GM19452 (cell line): ENCODE measurements around the gene TCHHL1.
"Not testable (repeated sequence)": the region's sequence is repeated elsewhere in the genome, so short reads cannot be mapped to it uniquely, and the experiment has no call there.

Source experiments
- ATAC-seq: cut with Tn5 transposase; IDR thresholded peaks from one replicate; pipeline ENCODE4 v1.9.1; 2021; ENCODE audit not compliant: unreplicated experiment

The TCHHL1 gene

DNA sequence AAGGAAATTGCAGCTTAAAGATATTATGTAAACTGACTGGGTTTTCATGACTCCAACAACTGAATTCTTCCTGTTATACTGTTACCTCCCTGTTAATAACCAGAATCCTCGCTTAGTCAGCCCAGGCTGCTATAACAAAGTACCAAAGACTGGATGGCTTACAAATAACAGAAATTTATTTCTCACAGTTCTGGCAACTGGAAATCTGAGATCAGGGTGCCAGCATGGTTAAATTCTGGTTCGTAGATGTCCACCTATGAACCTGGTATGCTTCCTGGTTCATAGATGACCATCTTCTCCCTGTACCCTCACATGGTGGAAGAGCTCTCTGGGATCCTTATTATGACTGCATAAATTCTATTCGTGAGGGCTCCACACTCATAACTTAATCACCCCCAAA lies 8.1 kb upstream of the TCHHL1 start:
- no peak for ATAC-seq

DNA sequence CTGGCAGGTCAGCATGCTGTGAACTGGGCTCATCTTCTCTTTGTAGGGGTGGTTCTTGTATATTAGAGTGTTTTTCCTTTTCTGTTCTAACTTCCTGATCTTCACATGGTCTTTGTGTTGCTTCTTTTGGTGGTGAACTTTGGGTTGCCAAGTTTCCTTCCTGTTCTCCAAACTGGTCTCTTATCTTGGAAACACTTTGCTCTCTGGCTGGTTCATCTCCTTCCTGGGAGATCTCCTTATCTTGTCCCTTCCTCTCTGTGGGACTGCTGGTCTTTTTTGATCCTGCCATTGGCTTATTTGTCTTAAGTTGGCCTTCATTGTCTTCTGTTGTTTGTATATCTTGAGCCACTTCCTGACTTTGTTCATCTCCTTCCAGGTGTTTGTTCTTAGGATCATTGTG lies 2.1 kb downstream of the TCHHL1 start:
- no peak for ATAC-seq

DNA sequence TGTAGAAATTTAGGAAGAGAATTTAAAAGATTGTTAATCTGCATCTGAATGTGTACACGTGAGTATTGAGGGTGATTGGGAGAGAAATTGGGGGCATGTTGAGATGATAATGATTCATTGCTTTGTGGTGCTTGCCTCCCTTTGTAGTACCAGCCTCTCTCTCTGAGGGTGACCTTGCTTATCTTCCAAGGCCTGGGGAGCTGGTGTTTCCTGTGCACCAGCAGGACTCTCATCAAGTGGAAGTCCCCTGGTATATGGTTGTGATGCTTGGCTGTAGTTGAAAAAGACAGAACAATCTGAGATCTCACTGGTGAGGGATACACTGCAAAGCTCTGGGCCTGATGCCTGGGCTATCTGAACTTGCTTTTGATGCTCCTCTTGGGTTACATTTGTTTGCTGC lies 4.0 kb downstream of the TCHHL1 start:
- ATAC-seq: no peak

DNA sequence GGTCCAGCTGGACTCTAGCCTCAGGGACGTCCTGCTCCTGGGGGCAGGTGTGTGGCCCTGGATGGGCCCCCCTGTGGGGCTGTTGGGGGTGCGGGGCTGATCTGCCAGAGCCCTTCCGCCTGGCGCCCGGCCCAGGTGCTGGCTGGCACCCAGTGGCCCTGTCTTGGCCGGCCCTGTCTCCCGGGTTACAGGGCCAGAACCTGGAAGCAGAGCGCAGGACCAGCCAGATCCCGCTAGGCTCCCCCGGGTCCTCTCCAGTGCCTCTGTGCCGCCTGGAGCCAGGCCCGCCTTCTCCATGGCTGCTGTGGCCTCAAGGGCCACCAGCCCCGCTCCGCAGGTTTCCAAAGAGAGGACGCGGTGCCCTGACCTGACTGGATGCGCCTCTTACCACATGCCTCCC lies 7.8 kb downstream of the TCHHL1 start:
- ATAC-seq: not testable (repeated sequence)

DNA sequence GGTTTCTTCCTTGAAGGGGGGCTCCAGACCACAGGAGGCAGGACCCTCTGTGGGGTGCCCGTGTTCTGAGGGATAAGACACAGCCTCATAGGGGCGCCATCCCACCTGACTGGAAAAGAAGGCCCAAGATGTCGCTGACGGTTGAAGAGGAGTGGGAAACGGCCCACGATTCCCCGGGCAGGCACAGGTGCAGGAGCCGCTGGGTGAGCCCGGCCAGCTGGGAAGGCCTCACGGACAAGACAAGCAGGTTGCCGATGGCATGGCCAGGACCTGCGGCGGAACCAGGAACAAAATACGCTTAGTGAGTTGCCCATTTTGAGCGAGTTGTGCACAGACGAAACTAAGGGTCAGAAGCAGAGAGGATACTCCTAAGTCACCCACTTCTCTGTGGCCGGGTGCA lies 8.4 kb downstream of the TCHHL1 start:
- ATAC-seq: not testable (repeated sequence)

DNA sequence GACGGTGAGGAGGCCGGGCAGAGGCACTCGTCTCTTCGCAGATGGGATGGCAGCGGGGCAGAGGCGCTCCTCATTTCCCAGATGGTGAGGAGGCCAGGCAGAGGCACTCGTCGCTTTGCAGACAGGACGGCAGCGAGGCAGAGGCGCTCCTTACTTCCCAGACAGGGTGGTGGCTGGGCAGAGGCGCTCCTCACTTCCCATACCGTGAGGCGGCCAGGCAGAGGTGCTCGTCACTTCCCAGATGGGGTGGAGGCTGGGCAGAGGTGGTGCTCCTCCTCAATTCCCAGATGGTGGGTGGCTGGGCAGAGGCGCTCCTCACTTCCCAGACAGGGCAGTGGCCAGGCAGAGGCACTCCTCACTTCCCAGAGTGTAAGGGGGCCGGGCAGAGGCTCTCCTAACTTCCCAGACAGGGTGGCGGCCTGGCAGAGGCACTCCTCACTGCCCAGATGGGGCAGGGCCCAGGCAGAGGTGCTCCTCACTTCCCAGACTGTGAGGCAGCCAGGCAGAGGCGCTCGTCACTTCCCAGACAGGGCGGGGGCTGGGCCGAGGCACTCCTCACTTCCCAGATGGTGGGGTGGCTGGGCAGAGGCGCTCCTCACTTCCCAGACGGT lies 9.9 kb downstream of the TCHHL1 start:
- no peak for ATAC-seq

DNA sequence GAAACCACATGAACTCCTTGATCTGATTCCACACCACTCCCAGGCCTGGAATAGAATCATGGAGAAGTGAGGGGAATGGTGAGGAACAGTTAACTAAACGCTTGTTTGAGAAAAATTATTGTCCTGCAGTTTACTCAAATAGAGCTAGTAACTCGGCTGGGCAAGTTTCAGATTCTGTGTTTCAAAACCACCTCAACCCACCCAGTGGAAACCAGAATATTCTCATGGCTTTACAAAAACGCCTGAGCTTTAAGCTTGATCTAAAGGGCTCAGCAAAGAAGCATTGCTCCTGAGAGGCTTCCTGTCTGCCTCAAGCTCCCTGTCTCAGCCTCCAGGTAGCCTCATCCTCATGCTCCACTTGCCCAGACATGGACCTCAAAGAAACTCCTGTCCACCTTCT lies 16.6 kb downstream of the TCHHL1 start:
- no peak for ATAC-seq

DNA sequence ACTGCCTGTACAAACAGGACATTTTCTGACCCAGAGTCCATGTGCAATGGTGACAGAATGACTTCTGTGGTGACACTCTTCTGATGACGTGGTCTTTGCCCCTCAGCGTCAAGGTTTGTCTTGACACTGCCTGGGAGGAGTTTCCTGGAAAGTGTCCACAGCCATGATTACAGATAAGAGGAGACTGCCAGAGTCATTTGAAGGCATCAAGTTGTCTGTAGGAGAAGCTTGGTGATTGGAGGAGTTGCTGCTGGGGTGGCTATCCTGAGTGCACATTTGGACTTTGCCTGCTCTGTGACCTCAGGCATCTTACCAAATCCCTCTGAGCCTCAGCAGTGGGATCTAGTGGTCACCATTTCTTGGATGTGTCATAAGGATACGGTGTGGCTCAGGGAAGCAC lies 17.7 kb downstream of the TCHHL1 start:
- ATAC-seq: no peak

DNA sequence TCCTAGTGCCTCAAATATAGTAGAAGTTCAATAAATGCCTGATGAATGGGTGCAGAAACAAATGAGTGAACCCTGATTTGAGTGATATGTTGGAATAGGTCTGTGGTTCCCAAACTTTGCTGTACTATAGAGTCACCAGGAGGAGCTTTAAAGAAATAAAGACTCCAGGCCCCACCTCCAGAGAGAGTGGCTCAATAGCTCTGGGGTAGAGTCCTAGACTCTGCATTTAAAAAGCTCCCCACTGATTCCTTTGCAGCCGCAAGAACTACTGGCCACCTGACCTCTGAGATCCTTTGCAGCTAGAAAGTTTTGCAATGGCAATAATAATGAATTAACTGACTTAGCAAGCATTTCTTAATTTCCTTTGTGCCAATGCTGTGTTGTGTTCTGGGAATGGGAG lies 20.9 kb downstream of the TCHHL1 start:
- ATAC-seq: no peak

DNA sequence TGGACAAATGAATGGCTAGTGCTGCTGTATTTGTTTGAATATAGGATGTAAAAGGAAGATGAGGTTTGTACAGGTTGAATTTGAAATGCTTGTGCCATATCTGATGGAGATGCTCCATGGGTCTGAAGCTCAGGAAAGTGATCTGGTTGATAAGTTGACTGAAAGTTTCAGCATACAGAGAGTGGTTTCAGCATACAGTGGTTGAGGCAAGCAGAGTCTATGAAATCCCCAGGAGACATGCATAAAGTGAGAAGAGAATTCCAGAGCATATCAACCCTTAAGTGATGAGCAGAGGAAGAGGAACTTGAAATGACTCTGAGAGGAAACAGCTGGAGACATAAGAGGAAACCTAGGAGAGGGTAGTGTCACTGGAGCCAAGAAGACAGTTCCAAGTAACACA lies 21.7 kb downstream of the TCHHL1 start:
- ATAC-seq: no peak

DNA sequence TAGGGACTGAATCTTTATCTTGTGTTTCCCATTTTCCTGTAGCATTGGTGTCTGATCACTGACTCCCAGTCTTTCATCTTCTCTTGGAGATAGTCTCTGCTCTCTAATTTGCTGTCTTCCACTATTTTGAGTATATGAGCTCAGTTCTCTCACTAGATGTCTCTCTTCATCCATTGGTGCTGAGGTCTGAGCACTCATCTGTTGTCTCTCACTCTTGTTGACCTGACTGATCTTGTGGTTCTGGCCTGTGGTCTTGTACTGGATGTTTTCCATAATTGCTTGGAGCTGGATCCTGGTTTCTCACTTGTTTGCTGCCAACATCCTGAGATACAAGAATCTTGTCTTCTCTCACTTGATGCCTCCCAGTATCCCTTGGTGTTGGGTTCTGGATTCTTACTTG lies 26.9 kb downstream of the TCHHL1 start:
- no peak for ATAC-seq

DNA sequence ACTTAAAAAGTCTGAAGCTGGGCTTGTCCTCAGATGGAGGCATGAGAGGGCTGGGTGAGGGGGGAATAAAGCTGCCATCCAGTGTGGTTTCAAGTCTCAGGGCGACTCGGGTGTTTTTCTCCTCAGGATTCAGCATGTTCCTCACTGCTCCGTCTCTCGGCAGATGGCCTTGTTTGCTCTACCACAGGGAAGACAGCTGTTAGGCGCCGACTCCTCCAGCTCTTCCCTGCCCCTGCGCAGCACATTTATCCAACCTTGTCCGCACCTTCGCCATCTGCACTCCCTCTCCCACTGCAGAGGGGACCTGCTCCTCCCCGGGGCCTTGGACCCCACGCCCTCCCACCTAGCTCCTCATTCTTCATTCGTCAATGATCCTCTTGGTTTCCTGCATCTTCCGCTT lies 35.5 kb downstream of the TCHHL1 start:
- no peak for ATAC-seq

DNA sequence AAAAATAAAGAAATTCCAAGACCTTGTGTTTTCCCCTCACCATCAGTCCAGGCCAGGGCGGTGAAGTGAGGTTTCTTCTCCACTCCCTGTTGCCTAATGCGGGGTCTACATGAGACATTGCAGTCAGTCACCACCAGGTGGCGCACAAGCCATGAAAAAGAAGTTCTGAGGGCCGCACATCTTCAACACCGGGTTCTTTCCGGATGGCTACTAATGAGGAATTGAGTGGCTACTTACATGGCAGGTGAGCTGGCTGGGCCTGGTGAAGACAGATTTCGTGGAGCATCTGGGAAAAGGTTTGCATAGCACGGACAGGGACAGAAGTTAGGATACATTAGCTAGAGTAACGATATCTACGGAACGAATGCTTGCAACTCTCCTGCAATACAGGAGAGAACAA lies 36.3 kb downstream of the TCHHL1 start:
- no peak for ATAC-seq

DNA sequence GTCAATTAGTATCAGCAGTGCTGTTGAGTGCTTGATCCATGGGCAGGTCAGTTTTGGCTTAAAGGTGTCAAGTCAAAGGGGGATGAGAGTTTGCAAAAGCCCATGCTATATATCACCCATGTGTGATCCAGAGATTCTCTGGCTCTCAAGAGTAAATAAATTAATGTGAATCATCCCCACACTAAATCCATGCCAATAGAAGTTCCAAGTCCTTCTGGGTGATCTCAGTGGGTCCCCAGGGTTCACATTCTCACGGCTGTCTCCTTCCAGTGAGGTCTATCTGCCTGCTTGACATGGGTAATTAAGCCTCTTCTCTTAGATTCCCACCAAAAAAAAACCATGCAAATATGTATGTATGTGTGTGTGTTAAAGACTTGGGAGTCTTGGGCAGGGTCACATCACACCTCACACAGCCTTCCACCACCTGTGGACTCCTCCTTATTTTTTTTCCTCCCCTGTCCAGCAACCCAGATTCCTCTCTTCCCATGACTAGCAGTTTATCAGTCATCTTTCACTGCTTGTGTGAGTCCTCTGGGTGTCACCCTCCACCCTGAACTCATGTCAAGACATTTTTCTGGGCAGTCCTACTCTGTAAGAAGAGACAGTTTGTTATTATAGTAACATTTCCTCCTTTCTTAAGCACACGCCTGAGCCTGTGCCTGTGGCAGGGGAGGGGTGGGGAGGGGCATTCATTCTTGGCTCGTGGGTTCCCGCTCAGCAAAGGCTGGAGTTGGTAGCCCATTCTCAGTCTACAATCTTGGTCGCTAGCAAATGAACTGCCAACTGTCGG lies 37.8 kb downstream of the TCHHL1 start:
- no peak for ATAC-seq

DNA sequence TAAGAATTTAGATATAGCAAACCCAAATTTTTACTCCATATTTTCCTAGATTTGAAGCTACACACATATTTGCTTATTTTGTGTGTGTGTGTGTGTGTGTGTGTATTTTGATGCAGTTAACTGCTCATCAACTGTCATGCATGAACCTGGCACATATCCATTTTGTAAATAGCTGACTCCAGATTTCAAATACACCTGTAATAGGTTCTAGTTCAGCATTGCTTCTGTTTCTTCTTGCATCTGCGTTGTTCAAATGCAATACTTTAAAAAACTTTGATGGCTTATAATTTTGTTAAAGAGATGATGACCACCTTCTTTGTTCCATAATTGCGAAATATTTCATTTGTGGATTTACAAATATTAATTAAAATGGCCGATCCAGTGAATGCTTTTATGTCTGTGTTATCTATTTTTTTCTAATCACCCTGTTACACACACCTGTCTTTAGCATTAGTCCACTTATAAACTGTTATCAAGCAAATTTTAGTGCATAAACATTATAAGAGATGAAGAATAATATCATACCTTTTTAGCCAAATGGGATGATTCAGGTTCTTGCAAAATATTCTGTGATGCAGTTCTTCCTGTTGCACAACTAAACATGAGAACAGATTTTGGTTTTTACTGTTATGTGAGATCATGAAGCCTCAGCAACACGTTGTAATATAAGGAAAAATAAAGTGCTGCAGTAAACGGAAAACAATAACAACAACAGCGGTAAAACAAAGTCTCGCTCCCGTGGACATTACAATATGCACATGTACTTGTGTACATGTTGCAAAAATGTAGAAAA lies 39.4 kb downstream of the TCHHL1 start:
- no peak for ATAC-seq

DNA sequence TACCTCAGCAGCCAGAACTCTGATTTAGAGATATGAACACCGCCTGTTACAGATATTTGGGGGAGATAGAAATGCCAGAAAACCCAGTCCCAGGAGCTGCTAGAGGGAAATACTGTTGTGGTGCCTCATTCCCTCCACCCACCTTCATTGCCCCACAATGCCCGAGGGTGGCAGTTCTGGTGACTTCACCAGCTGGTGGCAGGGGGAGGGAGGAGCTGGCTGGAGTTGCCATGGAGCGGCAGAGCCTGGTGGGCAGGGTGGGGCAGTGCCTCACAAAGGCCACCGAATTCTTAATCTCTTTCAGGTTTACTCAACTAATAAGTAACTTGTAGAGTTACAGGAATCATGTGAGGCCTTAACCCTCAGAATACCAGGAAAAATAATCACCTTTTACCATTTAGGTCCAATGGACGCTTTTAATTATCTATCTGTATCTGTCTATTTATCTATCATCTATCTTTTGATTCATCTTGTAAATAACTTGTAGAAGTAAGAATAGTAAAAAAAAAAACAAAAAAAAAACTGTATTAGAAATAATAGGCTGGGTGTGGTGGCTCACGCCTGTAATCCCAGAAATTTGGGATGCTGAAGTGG lies 40.4 kb downstream of the TCHHL1 start:
- ATAC-seq: peak; percentile 17

DNA sequence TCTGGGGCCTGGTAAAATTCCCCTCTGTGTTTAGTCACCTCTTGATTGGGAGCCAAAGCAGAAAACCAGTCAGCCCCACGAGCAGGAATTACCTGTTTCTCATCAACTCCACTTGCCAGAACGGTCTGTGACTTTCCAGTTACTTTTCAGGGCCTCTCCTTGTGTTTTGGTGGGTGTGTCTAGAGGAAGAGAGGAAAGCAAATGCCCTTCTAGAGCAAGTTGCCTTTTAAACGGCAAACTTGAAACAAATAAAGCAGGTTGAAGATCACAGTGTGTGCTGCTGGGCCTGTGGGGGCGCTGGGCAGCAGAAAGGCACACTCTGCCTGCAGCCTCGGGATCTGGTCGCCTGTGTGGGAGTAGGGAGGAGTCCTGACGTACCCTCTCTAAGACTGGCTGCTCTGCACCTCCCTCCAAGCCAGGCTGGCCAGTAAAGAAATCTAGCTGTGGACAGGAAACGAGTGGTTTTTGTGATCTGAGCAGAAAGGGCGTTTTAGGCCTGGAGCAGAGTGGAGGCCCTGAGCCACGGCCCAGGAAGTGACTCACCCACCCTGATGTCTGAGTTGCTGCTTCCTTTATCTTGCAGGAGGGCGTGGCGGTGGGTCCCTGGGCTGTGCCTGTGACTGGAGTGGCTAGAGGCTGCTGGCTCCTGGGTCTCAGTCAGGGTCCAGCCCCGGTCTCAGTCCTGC lies 41.0 kb downstream of the TCHHL1 start:
- peak; percentile 94 for ATAC-seq

DNA sequence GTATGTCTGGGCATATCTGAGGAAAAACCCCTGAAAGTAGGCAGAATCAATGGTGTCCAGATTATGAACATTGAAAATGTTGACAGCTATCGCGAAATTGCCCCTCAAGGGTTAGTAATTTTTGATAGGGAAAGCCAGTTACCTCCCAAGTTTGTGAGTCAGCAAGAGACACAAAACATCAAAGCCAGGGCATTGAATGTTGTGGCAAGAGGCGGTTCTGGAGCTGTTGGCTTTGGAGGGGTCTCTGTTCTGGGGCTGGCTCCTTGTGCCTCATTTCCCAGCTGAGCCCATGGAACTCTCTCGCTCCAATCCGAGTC lies 41.5 kb downstream of the TCHHL1 start:
- ATAC-seq: no peak

DNA sequence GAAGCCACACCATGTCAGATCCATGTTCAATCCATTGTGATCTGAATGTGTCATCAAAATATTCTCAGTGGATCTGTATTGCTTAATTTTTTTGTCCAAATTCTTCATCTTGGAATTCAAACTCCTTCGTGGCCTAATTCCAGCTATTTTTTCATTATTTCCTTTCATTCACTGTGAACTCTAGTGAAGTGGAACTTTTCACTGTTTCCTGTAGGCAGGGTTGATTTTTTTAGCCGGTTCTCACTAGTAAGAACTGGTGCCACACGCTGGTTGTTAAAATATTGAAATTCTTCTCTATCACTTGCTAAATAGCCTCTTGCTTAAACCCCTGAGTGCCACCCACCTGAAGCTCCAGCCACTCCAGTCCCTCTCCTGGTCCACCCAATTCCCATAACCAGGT lies 44.5 kb downstream of the TCHHL1 start:
- no peak for ATAC-seq

DNA sequence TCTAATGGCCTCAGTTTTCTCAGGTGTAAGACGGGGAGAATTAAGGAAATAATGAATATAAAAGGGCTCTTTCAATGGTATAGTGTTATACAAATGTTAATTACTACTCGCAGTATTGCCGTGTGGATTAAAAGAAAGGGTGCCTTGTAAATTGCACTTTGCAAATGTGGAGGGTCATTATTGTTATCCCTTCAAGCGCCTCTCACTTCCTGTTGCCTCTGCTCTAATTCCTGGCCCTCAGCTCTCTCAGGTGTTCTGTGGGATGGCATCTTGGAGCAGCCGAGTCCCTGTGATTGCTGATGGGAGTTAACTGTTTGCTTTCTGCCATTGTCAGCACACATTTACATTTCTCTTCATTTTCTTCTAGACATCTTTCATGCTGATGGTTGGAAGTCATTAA lies 45.0 kb downstream of the TCHHL1 start:
- no peak for ATAC-seq

DNA sequence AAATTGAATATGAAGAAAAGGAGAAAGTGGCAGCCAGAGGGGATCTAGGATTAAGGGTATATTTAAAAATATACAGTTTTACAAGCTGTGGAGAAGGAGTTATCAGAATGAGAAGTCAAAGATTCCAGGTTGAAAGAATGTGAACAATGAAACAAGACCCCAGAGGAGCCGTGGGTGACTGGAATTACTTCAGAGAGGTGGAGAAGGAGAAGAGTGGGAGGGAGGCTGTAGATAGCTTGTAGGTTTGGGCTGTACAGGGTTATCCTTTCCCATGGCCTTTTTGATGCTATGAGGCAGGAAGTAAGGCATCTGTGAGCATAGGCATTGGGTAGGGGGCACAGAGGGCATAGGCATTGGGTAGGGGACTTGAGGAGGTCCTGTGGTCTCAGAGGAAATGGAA lies 46.8 kb downstream of the TCHHL1 start:
- no peak for ATAC-seq
